Glutamatergic neuron (in vitro differentiated cells): ENCODE measurements around the gene EML1. TPM values are rescaled to one million over a fixed set of nuclear protein-coding genes. Genes with fewer than 3 reads are reported as not detected.

Experiments
- DNase-seq: peaks from one replicate; pipeline ENCODE4 v3.0.0; 2022
- H3K27ac Mint-ChIP-seq: one replicate; pipeline ENCODE4 v1.8.0; 2020; ENCODE audit warnings: mild to moderate bottlenecking, mixed read lengths, inconsistent platforms; ENCODE audit not compliant: unreplicated experiment
- H3K27me3 Mint-ChIP-seq: one replicate; pipeline ENCODE4 v1.8.0; 2020; ENCODE audit warnings: mild to moderate bottlenecking, moderate library complexity, mixed read lengths, inconsistent platforms; ENCODE audit not compliant: unreplicated experiment
- H3K36me3 Mint-ChIP-seq: one replicate; pipeline ENCODE4 v1.8.0; 2020; ENCODE audit warnings: mild to moderate bottlenecking, mixed read lengths, inconsistent platforms; ENCODE audit not compliant: unreplicated experiment
- H3K4me1 Mint-ChIP-seq: one replicate; pipeline ENCODE4 v1.8.0; 2020; ENCODE audit warnings: mild to moderate bottlenecking, low read depth, mixed read lengths, inconsistent platforms; ENCODE audit not compliant: unreplicated experiment
- H3K4me3 Mint-ChIP-seq: one replicate; pipeline ENCODE4 v1.8.0; 2020; ENCODE audit warnings: mild to moderate bottlenecking, mixed read lengths, inconsistent platforms; ENCODE audit not compliant: unreplicated experiment
- H3K9me3 Mint-ChIP-seq: one replicate; pipeline ENCODE4 v1.8.0; 2020; ENCODE audit warnings: mild to moderate bottlenecking, moderate library complexity, mixed read lengths, inconsistent platforms; ENCODE audit not compliant: unreplicated experiment
- CTCF ChIP-seq: fragments of 200-600 bp; sonication (generic); IDR thresholded peaks from one replicate; pipeline ENCODE4 v1.5.0; 2021; ENCODE audit not compliant: partially characterized antibody, unreplicated experiment
- total RNA-seq: library from RNA; stranded (reverse); fragmentation: NEBNext Ultra II Directional; extraction: Animal tissue kit (Norgen Biotek cat#: 25700); gene quantifications from one replicate; pipeline ENCODE4 v1.2.1, GENCODE V29; 2021; ENCODE audit not compliant: unreplicated experiment

EML1 gene
- total RNA-seq, 1 donor from 2014 or later = 73.6 TPM

GRCh38 chr14:99990268-99991170 is 197.3 kb downstream of the EML1 start:
- no peaks in the 10 kb centered on the region for H3K9me3 Mint-ChIP-seq

GRCh38 chr14:99991331-99991730 is 198.1 kb downstream of the EML1 start:
- Mint-ChIP-seq H3K9me3 (no peaks in the 10 kb centered on the region), H3K27me3 (no peaks in the 10 kb centered on the region), H3K4me3 (no peak overlapping the region), H3K4me1 (no peaks in the 10 kb centered on the region), H3K27ac (no peak overlapping the region), H3K36me3 (no peaks in the 10 kb centered on the region)
- no peak for DNase-seq
- TF ChIP-seq CTCF = no peak

More at GRCh38 chr14:99990268-99991170, 197.3 kb downstream of the EML1 start:
- no peak for DNase-seq
- Mint-ChIP-seq H3K4me1 (no peaks in the 10 kb centered on the region), H3K27me3 (no peaks in the 10 kb centered on the region), H3K4me3 (no peak overlapping the region), H3K36me3 (no peaks in the 10 kb centered on the region), H3K27ac (no peak overlapping the region)
- TF ChIP-seq CTCF = no peak

Other genes starting within 250 kb of the EML1 start
- 32.3 TPM for gene CCDC85C, start 189.2 kb upstream of the EML1 start, total RNA-seq
- gene HHIPL1, start 148.3 kb upstream of the EML1 start, total RNA-seq = 0.47 TPM
- 2.1 TPM for gene CYP46A1, start 109.1 kb upstream of the EML1 start, total RNA-seq